HG03280 (cell line): ENCODE data around the gene IL5RA.

ENCODE experiments used
- ATAC-seq: cut with Tn5 transposase; IDR thresholded peaks from one replicate; pipeline ENCODE4 v1.9.1; 2021; ENCODE audit warnings: mild to moderate bottlenecking, moderate library complexity; ENCODE audit not compliant: unreplicated experiment

The IL5RA gene

GRCh38 chr3:3107858-3108257, 2.3 kb downstream of the IL5RA start:
- ATAC-seq, result no peak

GRCh38 chr3:3107181-3107580, 3.0 kb downstream of the IL5RA start:
- ATAC-seq, result no peak

DNA sequence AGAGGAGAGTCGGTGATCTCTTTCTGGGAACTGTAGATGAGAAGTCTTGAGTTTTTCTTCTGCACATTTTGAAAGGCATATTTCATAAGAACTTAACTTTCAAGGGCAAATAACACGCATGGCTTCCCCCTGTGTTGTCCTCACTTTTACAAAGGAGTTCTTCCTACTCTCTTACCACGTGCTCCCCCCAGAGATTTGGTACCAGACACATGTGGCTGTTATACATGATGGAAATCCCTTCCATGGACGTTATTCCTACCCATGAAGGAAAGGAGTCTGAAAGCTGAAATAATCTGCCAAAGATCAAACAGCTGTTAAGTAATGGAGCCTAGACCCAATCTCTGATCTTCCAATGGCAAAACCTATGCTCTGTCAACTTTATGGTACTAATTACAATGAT, 4.4 kb downstream of the IL5RA start:
- ATAC-seq, result no peak

DNA sequence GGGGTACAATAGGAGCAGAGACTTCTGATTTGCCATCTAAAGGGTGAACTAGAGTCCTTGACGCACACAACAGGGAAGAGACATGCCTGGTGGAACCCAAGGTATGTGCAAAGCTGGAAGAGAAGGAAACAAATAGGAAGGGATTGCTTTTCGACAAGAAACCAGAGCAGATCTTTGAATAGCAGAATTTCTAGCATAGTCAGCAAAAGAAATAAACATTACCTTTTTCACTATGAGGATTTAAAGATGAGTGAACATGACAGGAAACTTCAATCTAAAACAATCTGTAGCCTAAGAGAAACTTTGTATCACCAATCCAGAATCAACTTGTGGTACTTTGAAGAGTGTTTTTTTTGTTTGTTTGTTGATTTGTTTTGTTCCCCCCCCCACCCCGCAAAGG, 4.9 kb downstream of the IL5RA start:
- ATAC-seq, result no peak

DNA sequence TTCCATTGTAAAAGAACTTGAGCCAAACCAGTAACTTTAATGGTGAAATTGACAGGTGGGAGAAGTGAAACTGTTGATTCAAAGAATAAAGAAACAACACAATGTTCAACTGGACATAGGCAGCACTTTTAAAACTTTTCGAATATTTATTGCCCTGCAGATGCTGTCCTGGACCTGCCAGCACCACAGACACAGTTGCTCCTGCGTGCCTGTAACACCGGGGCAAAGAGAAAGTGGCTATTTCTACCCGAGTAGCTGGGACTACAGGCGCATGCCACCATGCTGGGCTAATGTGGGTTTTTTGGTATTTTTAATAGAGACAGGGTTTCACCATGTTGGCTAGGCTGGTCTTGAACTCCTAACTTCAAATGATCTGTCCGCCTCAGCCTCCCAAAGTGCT, 7.4 kb downstream of the IL5RA start:
- ATAC-seq, result no peak

- ATAC-seq, result no peak
Measured at GRCh38 chr3:3101660-3102458, 8.3 kb downstream of the IL5RA start.

DNA sequence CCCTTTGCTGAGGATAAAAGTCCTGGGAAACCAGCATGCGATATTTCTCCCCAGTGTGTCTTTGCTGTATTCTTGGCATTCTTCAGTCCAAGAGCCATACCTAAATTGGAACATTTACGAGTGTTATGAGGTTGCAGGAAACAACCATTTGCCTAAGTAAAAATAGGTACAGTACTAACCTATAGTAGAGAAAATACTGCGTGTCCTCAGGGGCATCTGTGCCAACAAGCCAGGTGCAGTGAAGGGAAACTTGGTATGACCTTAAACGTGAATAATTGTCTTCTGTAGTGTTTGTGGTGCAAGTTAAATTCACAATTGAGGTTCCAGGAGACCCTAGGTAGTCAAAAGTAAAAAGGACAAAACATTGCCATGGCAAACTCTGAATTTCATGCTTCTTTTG, 12.2 kb downstream of the IL5RA start:
- ATAC-seq, result no peak

GRCh38 chr3:3089017-3089416, 21.2 kb downstream of the IL5RA start:
- peak; percentile 98 for ATAC-seq

DNA sequence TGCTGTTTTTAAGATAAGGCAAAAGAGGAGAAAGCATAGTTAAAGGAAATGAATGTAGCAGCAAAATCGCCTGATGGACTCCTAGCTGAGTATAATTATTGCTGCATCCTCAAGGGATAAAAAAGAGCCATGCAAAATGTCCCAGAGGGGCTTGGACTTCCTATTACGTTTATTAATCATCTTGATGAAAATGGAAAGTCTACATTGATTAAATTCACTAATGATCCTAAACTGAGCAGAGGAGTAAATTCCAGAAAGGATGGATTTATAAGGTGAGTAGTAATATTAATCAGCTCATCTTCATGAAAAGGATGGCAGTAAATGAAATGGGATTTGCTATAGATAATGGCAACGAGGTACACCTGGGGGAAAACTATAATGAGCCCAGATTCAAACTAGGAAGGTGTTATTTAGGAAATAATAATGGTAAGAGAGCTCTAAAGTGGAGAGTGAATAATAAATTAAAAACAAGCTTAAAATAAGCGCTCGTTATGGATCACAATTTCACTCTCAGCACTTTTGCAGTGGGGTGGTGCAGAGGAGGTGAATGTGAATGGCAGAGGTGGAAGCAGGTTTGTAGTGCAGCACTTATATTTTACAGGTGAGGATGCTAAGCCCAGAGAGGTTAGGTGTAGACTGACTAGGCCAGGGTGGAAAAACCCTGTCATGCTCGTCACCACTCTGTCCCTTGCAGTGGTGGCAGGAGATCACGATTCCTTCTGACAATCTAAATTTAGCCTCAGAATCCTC, 22.3 kb downstream of the IL5RA start:
- ATAC-seq, result no peak

DNA sequence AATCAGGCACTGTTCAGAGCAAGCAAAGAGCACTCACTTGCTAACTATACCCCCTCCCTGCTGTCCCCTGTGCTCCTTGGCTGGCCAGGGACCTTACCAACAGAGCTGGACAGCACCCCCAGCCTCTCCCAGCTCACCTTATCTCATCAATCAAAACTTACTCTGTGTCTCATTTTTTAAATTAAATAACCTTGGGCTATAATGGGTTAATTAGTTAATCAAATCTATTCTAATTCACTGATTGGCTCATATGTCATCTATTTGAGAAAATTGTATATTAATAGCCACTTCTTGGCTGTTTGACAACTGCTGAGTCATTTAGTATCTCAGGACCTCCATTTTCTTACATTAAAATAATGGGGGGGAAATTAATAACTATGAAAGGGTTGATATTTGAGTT, 22.9 kb downstream of the IL5RA start:
- no peak for ATAC-seq

DNA sequence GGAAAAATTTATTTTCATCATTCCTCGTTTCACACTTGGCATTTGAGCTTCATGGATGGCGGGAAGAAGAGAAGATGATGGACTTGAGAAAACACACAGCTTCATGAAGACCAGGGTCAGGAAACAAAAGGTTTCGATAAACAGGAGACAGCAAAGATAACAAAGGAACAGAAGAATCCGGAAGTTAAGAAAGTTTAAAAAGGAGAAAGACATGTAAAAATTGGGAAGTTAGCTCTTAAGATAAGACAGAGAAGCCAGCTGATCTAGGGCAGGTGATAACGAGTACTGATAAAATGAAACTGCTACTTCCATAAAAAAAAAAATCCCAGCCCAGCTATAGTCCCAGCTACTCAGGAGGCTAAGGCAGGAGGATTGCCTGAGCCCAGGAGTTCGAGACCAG, 23.9 kb downstream of the IL5RA start:
- ATAC-seq, result no peak

- no peak for ATAC-seq
Measured at GRCh38 chr3:3085782-3086181, 24.4 kb downstream of the IL5RA start.

- ATAC-seq, result no peak
Measured at GRCh38 chr3:3084890-3085289, 25.3 kb downstream of the IL5RA start.

DNA sequence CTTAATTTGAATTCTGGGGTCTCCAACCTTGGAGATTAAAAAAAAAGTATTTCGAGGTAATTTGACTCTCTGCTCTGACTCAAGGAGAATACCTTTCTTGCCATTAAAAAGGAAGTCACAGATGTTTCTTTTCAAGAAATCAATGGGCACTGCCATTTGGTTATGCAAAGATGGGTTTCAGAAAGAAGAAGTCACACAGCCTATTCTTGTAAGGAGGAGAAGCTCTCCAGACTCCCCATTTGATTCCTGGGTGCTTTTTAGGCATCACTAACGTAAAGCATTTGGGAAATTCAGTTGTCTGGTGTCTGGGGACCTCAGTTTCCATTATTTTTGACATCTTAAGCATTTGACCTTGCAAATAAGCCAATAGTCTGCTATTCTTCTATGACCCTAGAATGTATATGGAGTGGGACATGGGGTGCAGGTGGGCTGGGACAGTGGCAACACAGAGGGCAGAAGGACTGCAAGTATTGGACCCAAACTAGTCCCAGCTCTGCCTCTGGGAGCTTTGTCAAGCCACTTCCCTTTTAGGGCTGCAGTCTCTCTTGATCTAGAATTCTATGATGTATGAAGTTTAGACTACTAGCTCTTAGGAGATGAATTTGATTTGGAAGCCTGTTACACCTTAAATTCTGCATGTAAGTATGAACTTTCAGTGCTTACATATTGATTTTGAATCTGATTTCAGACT, 27.8 kb downstream of the IL5RA start:
- peak; percentile 74 for ATAC-seq

DNA sequence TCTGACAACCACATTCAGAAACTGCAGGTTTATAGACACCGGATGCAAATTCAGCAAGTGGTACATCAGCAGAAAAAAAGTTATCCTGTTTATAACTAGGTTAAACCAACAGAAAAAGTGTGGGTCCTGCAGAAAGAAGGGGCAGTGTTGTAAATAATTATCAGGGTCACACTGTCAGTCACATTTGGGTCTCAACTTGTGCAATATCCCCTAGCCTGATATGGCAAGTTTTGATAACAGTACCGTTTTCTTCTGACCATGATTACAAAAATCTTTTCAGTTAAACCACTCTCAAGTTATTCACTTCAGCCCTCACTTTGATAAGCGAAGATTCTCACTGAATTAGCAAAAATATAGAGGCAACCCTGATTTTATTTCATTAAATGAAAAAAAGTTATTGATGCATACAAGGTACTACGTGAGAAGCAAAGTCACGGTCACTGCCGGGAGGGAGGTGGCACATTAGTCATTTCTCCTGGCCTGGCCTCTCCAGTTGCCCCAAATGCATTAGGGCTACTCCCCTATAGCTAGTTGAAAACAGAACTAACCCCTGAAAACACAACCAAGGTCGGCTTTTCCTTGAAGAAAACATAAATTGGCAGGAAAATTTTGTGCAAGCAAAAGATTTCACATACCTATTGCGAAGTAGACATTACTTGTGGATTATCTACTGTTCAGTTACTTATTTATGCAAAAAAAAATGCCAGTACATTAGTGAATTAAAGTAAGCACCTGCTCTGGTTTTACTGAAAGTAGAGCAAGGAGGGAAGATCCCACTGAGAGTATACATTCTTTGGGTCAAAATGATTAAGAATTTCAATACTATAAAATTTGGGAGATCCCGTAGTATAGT, 28.6 kb downstream of the IL5RA start:
- peak; percentile 35 for ATAC-seq

DNA sequence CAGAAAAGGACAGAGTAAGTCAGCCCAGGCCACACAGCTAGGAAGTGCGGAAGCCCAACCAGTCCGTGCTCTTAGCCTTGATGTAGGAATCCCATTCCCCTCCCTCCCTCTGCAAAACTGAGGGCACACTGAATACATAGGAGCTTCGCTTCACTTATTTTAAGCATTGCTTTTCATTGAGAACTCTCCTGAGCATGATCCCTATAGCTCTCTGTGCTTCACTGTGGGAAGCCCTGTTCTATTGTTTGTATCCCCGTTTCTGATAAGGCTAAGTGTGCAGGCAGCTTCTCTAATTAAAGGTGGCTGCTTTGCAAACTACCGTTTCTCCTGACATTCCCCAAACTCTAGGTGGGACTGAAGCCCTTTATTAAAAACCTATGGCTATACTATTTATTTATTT, 29.9 kb downstream of the IL5RA start:
- no peak for ATAC-seq

DNA sequence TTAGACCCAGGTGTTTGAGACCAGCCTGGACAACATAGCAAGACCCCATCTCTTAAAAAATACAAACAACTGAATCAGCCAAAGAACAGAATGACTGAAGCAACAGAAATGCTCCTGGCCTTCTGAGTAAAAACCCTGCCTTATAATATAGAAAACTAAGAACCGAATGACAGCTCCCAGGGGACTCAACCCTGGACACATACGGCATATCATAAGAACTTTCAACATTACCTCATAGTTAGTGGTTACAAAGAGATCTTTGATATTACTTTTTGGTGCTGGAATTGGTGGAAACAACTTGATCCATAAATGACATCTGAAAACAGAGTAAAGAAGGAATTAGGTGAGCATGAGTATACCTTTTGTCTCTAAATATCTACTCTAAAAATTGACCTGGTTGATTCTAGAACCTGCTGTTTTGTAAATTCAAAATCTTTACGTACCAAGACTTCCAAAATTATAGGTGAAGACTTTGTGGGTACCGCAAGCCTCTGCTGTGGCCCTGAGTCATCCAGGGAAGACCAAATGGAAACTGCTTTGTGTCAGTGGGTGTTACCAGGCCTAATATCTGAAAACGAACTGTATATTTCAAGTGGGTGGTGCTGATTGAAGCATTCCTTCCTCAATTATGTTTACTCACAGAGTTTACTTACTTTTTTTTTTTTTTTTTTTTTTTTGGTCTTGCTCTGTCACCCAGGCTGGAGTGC, 35.5 kb downstream of the IL5RA start:
- ATAC-seq, result no peak

- no peak for ATAC-seq
Measured at GRCh38 chr3:3071136-3071535, 39.0 kb downstream of the IL5RA start.

GRCh38 chr3:3069723-3070122, 40.5 kb downstream of the IL5RA start:
- no peak for ATAC-seq

DNA sequence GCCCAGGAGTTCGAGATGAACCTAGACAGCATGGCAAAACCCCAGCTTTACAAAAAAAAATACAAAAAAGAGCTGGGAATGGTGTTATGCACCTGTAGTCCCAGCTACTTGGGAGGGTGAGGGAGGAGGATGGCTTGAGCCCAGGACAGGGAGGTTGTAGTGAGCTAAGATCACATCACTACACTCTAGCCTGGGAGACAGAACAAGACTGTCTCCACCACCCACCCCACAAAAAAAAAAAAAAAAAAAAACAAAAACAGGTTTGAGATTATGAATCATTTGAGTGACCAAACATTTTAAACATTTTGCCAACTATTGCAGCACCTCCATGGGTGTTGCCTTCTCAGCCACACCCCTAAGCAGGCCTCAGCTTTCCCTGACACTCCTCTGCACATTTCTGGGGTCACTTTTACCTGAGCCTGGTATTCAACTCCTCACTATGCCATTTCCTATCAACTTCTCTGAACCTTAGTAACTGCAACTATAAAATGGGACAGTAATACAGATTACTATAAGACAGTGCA, 41.8 kb downstream of the IL5RA start:
- no peak for ATAC-seq
